HG03039 (cell line): ENCODE results near the gene TRNP1.

ENCODE experiments used
- ATAC-seq: cut with Tn5 transposase; IDR thresholded peaks from one replicate; pipeline ENCODE4 v1.9.1; 2021; ENCODE audit warnings: mild to moderate bottlenecking, moderate library complexity; ENCODE audit not compliant: unreplicated experiment

The TRNP1 gene

DNA sequence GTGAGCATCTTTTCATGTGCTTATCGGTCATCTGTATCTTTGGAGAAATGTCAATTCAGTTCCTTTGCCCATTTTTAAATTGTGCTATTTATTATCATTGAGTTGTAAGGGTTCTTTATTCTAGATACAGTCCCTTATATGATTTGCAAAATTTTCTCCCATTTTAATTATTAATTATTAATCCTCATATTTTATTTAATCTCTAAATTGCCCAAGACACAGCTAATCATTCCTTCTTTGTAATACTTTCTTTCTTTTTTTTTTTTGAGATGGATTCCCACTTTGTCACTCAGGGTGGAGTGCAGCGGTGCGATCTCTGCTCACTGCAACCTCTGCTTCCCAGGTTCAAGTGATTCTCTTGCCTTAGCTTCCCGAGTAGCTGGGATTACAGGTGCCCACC lies 32.2 kb downstream of the TRNP1 start:
- ATAC-seq, result no peak

DNA sequence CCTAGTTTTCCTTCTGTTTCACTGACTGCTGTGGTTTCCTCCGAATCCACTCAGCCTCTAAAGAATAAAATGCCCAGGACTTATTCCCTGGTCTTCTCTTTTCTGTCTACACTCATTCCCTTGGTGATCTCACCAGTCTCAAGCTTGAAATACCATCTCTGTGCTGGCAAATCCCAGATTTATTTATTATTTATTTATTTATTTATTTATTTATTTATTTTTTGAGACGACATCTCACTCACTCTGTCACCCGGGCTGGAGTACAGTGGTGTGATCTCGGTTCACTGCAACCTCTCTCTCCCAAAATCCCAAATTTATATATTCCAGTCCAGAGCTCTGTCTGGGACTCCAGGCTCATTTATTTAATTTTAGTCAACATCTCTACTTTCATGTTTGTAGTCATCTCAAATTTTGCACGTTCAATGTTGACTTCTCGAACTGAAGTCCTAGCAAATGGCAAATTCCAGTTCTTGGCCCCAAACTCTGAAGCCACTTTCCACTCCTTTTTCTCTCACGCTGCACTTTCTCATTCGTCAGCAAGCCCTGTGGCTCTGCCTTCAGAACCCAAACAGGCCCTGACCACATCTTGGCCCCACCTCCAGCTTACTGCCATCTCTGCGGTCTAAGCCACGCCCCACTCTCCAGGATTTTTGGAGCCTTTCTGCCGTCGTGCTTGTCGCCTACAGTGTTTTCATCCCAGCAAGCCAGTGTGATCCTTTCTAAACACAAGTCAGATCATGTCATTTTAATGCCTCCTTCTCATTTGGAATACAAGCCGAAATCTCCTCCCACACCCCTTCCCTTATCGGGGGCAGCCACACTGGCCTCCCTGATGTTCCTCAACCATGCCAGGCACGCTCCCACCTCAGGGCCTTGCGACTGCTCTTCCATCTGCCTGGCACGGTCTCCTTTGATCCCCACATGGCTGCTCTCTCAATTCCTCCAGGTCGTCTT lies 33.4 kb downstream of the TRNP1 start:
- ATAC-seq, result no peak

DNA sequence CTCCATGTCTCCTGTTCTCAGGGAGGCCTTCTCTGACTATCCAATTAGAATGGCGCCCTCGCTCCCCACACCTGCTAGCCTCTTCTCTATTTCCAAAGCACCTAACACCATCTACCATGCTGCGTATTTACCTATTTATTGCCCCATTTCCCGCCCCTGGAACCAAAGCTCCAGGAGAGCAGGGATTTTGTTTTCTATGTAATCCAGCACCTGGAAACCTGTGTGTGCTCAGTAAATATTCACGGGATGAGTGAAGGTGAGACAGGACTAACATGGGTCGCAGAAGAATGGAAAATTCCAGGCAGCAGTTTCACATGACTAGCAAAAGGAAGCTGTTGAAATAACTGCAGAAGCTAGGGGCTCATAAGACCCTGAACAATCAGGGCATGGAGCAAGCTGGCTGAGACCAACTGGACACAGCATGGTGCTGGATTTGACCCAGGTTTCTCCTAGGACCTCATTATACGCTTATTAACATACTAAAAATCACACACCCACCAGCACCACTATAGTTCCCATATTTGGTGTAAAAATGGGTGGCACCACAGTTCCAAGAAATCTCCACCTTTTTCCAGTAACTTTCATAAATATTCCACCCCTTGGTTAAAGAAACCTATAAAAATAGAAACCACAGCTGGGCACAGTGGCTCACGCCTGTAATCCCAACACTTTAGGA lies 34.2 kb downstream of the TRNP1 start:
- no peak for ATAC-seq

DNA sequence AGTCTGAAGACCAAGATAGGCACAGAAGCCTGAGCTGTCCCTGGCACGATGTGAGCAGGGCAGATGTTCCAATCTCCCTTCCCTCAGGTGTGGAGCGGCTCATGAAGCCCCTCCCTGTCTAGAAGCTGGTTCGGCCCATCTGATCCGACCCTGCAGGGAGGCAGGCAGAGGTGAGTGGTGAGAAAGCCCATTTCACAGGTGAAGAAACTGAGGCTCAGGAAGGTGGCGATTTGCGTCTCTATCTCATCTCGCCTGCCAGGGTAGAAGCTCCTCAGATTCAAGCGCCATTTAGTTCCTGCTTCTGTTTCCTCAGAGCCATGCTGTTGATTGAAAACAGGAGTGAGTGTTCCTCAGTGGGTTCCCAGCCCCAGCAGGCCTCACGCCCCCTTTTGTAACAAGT lies 36.0 kb downstream of the TRNP1 start:
- ATAC-seq, result no peak

DNA sequence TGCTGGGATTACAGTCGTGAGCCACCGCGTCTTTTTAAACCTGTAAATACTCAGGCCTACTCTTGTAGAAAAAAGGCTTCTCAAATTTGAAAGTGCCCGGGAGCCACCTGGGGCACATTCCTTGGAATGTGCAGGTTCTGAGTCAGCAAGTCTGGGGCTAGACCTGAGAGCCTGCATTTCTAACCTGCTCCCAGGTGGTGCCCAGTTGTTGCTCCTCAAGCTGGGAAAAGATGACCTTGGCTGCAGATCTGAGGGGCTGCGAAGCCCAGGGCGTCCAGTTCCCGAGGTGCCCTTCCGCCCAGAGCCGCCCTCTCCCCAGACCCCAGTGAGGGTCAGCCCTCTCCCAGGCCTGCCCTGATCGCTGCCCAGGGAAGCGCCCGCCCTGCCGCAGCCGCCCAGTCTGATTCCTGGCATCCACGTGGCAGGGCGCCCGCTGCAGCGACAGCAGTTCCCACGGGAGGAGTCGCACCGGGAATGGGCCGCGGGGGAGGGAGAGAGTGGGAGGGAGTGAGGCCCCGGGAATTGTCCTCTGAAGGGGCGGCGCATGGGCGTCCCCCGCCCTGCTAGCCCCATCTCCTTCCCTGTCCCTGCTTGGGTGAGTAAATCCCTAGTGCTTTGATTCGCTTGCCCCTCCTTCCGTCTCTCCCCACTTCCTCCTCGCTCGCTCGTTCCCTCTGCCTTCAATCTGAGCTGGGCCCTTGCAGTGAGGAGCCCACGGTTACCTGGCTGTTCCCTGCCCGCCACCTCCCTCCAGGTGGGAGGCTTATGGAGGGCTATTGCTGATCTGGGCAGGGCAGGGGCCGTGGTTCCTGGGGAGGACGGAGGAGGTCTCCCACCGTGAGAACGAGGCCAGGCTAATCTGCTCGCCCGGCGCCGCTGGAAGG lies 38.0 kb downstream of the TRNP1 start:
- no peak for ATAC-seq

DNA sequence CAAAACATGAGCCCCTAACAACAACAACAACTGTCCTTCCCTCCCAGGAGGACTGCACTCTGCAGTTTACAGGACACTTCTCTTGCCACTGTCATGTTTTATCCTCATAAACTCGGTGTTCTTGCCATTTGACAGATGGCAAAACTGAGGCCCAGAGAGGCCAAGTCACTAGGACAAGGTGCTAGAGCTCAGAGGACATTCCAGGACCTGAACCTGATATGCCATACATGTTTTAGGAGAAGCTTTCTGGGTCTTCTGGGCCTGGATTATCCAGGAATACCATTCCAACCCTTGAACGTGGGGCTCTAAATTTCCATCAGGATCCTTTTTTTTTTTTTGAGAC lies 38.6 kb downstream of the TRNP1 start:
- no peak for ATAC-seq

DNA sequence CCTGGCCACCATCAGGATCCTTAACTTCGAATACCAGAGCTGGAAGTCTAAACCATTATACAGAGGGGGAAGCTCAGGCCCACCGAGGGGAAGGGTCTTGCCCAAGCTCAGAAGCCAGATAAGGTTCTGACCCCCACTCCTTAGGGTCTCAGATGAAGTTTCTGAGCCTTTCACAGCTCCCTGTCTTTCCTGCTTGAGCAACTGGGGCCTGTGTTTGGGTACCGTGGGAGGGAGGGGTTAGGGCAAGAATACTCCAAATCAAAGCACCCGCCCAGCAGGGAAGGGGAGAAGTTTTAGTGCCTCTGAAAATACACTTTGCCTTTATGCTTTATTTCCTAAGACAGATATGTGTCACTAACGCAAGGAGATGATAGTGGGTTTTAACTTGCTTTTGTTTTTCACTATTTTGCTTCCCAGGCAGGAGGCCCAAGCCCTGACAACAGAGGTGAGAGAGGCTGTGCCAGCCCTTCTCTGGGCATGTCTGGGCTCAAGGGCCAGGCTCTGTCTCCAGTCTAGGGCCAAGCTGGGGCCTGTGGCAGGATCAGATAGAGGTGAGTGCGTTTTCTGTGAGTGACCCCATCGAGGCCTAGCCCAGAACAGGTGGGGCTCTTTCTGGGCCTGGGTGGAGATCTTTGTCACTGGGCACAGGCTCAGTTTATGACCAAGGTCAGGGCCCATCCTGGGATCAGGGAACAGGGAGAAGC lies 39.7 kb downstream of the TRNP1 start:
- ATAC-seq, result no peak

DNA sequence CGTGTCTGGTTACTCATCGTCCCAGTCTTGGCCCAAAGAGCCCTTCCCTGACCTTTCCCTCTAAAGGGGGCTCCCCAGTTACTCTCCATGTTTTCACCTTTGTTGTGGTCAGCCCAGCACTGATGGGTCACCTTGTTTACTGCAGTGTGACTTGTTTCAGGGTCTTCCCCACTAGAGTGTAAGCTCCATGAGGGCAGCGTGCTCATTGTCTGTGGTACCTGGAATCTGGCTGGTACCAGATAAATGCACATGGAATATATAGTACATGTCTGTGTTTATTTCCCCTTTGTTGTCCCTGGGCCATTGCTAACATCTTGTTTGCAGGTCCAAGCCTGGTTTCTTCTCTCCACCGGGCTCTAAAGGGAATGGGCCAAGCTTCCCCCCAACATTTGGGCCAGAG lies 41.9 kb downstream of the TRNP1 start:
- ATAC-seq, result no peak

DNA sequence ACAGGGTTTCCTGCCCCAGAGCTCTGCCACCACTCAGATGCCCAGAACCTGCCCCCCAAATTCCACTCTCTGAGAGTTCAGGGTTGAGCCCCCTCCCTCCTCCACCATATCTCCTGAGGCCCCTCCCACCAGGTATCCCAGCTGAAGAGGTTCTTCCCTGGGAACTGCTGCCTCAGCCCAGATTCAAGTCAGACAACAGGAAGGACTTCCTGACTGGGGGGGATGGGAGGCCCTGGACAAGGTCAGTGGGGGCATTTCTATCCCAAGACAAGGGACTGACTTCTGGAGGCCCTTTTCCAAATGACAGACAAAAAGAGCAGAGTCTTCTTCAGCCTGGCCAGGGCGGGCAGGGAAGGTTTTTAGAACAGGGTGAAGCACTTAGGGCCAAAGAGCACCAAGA lies 43.2 kb downstream of the TRNP1 start:
- ATAC-seq, result no peak

DNA sequence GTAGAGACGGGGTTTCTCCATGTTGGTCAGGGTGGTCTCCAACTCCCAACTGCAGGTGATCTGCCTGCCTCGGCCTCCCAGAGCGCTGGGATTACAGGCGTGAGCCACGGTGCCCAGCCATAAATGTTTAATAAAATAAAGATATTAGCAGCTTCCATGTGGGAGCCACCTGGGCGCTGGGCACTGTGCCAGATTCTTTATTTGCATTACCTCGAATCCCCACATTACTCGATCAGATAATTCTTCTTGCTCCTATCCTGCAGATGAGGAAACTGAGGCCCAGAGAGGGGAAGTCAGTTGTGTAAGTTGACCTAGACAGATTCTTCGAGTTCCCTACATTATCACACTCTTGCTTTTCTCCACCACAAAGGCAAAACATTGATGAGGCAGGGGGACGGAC lies 44.0 kb downstream of the TRNP1 start:
- no peak for ATAC-seq

DNA sequence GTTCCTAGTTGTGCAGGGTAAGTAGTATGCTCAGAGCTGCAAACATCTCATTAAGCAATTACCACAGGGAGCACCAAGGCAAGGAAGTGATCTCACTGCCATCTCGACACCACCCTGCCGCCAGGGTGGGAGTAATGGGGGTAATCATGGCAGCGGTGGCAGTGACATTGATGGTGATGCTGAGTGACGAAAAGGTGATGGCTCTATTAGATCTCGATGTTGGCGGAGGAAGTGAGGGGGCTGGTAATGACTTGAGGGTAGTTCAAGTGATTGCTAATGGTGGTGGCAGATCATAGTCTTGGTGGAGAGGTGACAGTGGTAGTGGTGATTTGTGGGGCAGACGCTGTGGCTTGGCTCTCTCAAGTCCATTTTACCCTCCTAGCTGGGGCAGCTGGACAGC lies 44.5 kb downstream of the TRNP1 start:
- ATAC-seq, result no peak

DNA sequence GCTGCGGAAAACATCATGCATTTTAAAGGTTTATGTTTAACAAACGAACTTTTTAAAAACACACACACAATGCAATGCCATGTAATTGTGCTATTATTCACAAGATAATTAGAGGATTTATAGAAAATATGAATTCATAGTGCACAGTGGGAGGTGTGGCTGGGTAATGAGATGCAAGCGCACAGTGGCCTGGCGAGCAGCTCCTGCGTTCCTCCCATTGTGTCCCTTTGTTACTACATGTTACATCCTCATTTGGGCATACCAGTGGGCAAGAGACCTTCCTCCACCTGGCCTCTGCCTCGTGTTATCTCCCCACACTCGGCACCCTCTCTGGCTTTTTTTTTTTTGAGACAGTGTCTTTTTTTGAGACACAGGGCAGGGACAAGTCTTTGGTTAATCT lies 49.2 kb downstream of the TRNP1 start:
- no peak for ATAC-seq

DNA sequence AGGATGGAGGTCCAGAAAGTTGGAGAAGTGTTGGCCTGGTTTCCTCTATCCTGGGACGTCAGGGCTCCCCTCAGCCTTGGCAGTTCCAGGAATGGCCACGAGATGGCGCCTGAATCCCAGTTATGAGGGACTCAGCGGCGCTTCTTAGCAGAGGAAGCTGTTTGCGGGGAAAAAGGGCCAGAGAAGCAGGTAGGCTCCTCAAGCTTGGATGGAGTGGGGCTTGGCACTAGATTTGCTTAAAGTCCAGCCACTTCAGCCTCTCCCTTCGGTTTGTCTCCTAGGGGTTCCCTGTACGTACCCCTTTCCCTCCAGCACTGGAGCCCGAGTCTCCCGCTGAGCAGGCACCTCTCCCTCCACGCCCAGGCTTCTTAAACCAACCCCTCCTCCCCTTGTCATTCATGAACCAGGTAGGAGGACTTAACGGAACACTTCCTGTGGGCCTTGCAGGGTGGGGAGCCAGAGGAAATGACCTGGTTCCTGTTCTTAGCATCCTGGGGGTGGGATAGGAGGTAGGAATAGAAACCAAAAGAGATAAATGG lies 51.2 kb downstream of the TRNP1 start:
- no peak for ATAC-seq

DNA sequence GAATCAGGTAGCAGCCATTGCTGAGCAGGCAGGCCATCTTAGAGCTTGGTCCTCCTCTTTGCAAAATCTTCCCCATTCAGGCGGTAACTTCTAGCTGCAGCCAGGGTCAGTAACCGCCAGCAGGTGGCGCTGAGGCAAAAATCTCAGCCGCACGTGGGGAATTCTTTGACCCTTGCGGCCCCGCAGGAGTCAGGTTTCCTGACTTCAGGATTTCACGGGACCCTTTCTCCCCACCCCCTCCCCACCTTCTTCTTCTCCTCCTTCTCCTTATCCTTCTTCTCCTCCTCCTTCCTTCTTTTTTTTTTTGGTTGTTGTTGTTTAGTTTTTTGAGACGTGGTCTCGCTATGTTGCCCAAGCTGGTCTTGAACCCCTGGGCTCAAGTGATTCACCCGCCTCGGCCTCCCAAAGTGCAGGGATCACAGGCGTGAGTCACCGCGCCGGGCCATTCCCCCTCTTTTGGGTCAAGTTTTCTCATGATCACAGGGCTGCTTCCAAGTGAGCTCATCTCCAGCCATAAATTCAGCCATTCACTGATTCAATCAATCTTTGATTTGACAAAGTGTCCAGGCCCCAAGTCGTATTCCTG lies 52.6 kb downstream of the TRNP1 start:
- no peak for ATAC-seq

DNA sequence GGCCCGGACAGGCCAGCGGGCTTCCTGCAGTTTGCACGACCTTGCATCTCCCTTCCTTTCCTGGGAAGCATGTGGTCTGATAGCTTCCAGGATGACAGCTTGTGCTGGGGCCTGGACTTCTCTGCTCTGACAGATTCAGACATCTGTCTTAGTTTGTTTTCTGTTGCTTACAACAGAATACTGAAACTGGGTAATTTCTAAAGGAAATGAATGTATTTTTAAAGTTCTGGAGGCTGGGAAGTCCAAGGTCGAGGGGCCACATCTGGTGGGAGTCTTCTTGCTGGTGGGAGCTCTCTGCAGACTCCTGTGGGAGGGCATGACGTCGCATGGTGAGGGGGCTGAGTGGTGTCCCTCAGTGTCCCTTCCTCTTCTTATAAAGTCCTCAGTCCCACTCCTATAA lies 54.4 kb downstream of the TRNP1 start:
- ATAC-seq, result no peak

DNA sequence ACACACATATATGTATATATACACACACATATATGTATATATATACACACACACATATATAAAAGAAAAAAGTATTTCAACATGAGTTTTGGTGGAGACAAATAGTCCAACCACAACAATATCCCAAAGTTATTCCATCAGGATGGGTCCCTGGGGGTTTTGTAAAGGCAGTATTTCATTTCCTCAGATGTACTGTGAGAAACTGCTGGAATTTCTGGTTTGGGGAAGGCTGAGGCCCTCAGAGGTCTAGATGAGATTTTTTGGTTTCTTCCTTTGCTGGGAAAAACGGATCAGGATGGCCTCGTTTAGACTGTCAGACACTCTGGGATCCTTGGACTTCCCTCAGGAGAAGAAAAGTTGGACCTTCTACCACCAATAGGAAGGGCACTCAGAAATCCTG lies 55.6 kb downstream of the TRNP1 start:
- no peak for ATAC-seq

DNA sequence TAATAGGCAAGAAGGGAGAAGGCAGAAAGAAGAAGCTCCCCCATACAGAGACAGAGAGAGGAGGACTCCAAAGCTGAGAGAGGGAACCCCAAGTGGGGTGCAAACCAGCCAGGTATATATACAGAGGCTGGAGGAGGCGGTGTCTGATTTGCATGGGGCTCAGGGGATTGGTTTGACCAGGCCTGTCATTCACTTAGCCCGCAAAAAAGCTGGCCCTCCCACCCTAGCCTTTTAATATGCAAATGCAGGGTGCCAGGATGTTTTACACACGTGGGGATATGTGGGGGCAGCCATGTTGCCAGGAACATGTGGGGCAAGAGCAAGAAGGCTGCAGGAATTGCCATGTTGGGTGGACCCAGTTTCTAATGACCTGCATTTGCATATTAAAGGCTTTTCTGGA lies 56.1 kb downstream of the TRNP1 start:
- ATAC-seq, result no peak
